GM23338 (cell line): ENCODE results near the gene CHRNB2. TPM values are rescaled to one million over a fixed set of nuclear protein-coding genes. Genes with fewer than 3 reads are reported as not detected.
A peak's percentile ranks its signal among the peaks of the same experiment; 100 is the strongest.

Experiments used
- ATAC-seq: fragments of 200-7000 bp; cut with Tn5 transposase; 3 replicates; pipeline ENCODE4 v1.9.1; 2020
- DNase-seq: peaks from one replicate; pipeline ENCODE4 v3.0.0-alpha.2; 2015; ENCODE audit warnings: low spot score
- H2AFZ ChIP-seq: fragments of 200-600 bp; sonication (generic); 2 replicates; pipeline ENCODE4 v1.8.0; 2016; ENCODE audit warnings: antibody characterized with exemption, mild to moderate bottlenecking, moderate library complexity
- H3F3A ChIP-seq: fragments of 200-600 bp; sonication (generic); replicated peaks from 2 replicates; pipeline ENCODE4 v1.8.0; 2017; ENCODE audit warnings: antibody characterized with exemption, mixed run types, low read depth
- H3K27ac ChIP-seq: fragments of 200-600 bp; sonication (generic); 2 replicates; pipeline ENCODE4 v1.6.1; 2016; ENCODE audit warnings: low read depth
- H3K27me3 ChIP-seq: fragments of 200-600 bp; sonication (generic); 2 replicates; pipeline ENCODE4 v1.8.0; 2016; ENCODE audit warnings: mild to moderate bottlenecking, mixed run types, moderate library complexity; ENCODE audit not compliant: insufficient read depth
- H3K36me3 ChIP-seq: fragments of 200-600 bp; sonication (generic); 2 replicates; pipeline ENCODE4 v1.8.0; 2016; ENCODE audit warnings: mild to moderate bottlenecking; ENCODE audit not compliant: insufficient read depth
- H3K4me1 ChIP-seq: fragments of 200-600 bp; sonication (generic); 2 replicates; pipeline ENCODE4 v1.8.0; 2016; ENCODE audit warnings: mild to moderate bottlenecking, moderate library complexity; ENCODE audit not compliant: insufficient read depth
- H3K4me2 ChIP-seq: fragments of 200-600 bp; sonication (generic); 2 replicates; pipeline ENCODE4 v1.7.1; 2017; ENCODE audit warnings: mixed run types
- H3K4me3 ChIP-seq: fragments of 200-600 bp; sonication (generic); 2 replicates; pipeline ENCODE4 v1.6.1; 2016; ENCODE audit warnings: mixed run types
- H3K79me2 ChIP-seq: fragments of 200-600 bp; sonication (generic); replicated peaks from 2 replicates; pipeline ENCODE4 v1.8.0; 2017; ENCODE audit warnings: mild to moderate bottlenecking; ENCODE audit not compliant: insufficient read depth
- H3K9me2 ChIP-seq: fragments of 200-600 bp; sonication (generic); 2 replicates; pipeline ENCODE4 v1.8.0; 2017; ENCODE audit not compliant: insufficient read depth
- H4K20me1 ChIP-seq: fragments of 200-600 bp; sonication (generic); replicated peaks from 2 replicates; pipeline ENCODE4 v1.8.0; 2017; ENCODE audit warnings: mild to moderate bottlenecking; ENCODE audit not compliant: insufficient read depth
- H3K27ac Mint-ChIP-seq: 2 replicates; pipeline ENCODE4 v1.8.0; 2020; ENCODE audit warnings: inconsistent platforms, mild to moderate bottlenecking, moderate library complexity, mixed read lengths
- H3K27me3 Mint-ChIP-seq: 3 replicates; pipeline ENCODE4 v1.8.0; 2022; ENCODE audit warnings: low read depth, mild to moderate bottlenecking, moderate library complexity, mixed read lengths, inconsistent platforms; ENCODE audit not compliant: insufficient read depth, poor library complexity
- H3K36me3 Mint-ChIP-seq: 3 replicates; pipeline ENCODE4 v1.8.0; 2021; ENCODE audit warnings: low read depth, mild to moderate bottlenecking, inconsistent platforms, moderate library complexity, mixed read lengths
- H3K4me1 Mint-ChIP-seq: 3 replicates; pipeline ENCODE4 v1.8.0; 2020; ENCODE audit warnings: mild to moderate bottlenecking, inconsistent platforms, mixed read lengths
- H3K4me3 Mint-ChIP-seq: 3 replicates; pipeline ENCODE4 v1.8.0; 2021; ENCODE audit warnings: moderate library complexity, mild to moderate bottlenecking, inconsistent platforms, mixed read lengths
- H3K9me3 Mint-ChIP-seq: 3 replicates; pipeline ENCODE4 v1.8.0; 2020; ENCODE audit warnings: moderate library complexity, mild to moderate bottlenecking, inconsistent platforms, mixed read lengths
- CREB1 ChIP-seq: fragments of 250-450 bp; sonication (Bioruptor Pico); IDR thresholded peaks from 2 replicates; pipeline ENCODE4 v1.5.0; 2020; ENCODE audit warnings: low read depth, mild to moderate bottlenecking, moderate library complexity
- CTCF ChIP-seq, 2 experiments: fragments of 200-600 bp in 1 of 2; sonication (generic) in 1 of 2; conservative IDR thresholded peaks; 2 replicates each; pipeline versions ENCODE4 v1.5.1 to v1.6.1; 2016 to 2017; ENCODE audit warnings: antibody characterized with exemption in 2 of 2, low read depth in 2 of 2, mild to moderate bottlenecking in 2 of 2, moderate library complexity in 1 of 2
- ETS1 ChIP-seq: IDR thresholded peaks from 2 replicates; pipeline ENCODE4 v1.6.1; 2016; ENCODE audit warnings: antibody characterized with exemption
- EZH2 ChIP-seq: fragments of 200-600 bp; sonication (generic); IDR thresholded peaks from one replicate; pipeline ENCODE4 v1.8.0; 2017; ENCODE audit warnings: antibody characterized with exemption, mild to moderate bottlenecking, low read depth; ENCODE audit not compliant: unreplicated experiment
- EZH2phosphoT487 ChIP-seq: fragments of 200-600 bp; sonication (generic); IDR thresholded peaks from one replicate; pipeline ENCODE4 v1.8.1; 2018; ENCODE audit warnings: antibody characterized with exemption; ENCODE audit not compliant: unreplicated experiment
- JUNB ChIP-seq: IDR thresholded peaks from one replicate; pipeline ENCODE4 v1.6.1; 2016; ENCODE audit warnings: antibody characterized with exemption; ENCODE audit not compliant: unreplicated experiment
- NANOG ChIP-seq: IDR thresholded peaks from 2 replicates; pipeline ENCODE4 v1.6.1; 2016; ENCODE audit warnings: antibody characterized with exemption, borderline replicate concordance
- POLR2AphosphoS5 ChIP-seq: IDR thresholded peaks from 2 replicates; pipeline ENCODE4 v1.6.1; 2016; ENCODE audit warnings: antibody characterized with exemption, low read depth
- REST ChIP-seq: IDR thresholded peaks from one replicate; pipeline ENCODE4 v1.6.1; 2018; ENCODE audit warnings: antibody characterized with exemption; ENCODE audit not compliant: unreplicated experiment
- STAT1 ChIP-seq: IDR thresholded peaks from one replicate; pipeline ENCODE4 v1.6.1; 2016; ENCODE audit warnings: antibody characterized with exemption; ENCODE audit not compliant: unreplicated experiment
- ZNF114 ChIP-seq: fragments of 250-450 bp; sonication (Bioruptor Pico); IDR thresholded peaks from 2 replicates; pipeline ENCODE4 v1.5.0; 2020; ENCODE audit warnings: mild to moderate bottlenecking, moderate library complexity
- ZNF331 ChIP-seq: fragments of 250-450 bp; sonication (Bioruptor Pico); IDR thresholded peaks from 2 replicates; pipeline ENCODE4 v1.5.0; 2020; ENCODE audit warnings: low read depth, mild to moderate bottlenecking, moderate library complexity
- ZNF462 ChIP-seq: fragments of 250-450 bp; sonication (Bioruptor Pico); IDR thresholded peaks from 2 replicates; pipeline ENCODE4 v1.5.0; 2020; ENCODE audit warnings: mild to moderate bottlenecking, moderate library complexity
- polyA plus RNA-seq: library from polyadenylated mRNA; unstranded; fragments of >200 nt; fragmentation: Nextera tagmentation; extraction: Ambion mirVana; gene quantifications from 2 replicates; pipeline ENCODE4 v1.2.1, GENCODE V29; 2016
- total RNA-seq: library from RNA; depleted of rRNA; stranded (reverse); fragments of >200 nt; shearing (Covaris generic); gene quantifications from 2 replicates; pipeline ENCODE4 v1.2.3, GENCODE V29; 2014

Gene CHRNB2
- total and polyA plus RNA-seq, 2 experiments from 2014 or later, result 0.73 to 3.6 TPM

- Histone ChIP-seq H2AFZ (no peak overlapping the region), H3K9me2 (peaks cover 5% of the 10 kb centered on the region; the same call in 1 of the 2 replicates), H3K4me3 (peak overlapping the region; percentile 96), H3K27ac (peak overlapping the region; percentile 81), H3K36me3 (no peaks in the 10 kb centered on the region), H3K79me2 (peaks cover 60% of the 10 kb centered on the region), H3F3A (no peaks in the 10 kb centered on the region), H4K20me1 (peaks cover 25% of the 10 kb centered on the region), H3K27me3 (no peaks in the 10 kb centered on the region), H3K4me1 (peaks cover 8% of the 10 kb centered on the region), H3K4me2 (peak overlapping the region; percentile 70)
- Mint-ChIP-seq H3K27ac (peak overlapping the region; percentile 82), H3K27me3 (peaks cover 10% of the 10 kb centered on the region), H3K4me3 (peak overlapping the region; percentile 88), H3K9me3 (peaks cover 19% of the 10 kb centered on the region), H3K36me3 (peaks cover 11% of the 10 kb centered on the region; the same call in 2 of the 3 replicates), H3K4me1 (peaks cover 19% of the 10 kb centered on the region)
- DNase-seq (no peak), ATAC-seq (peak; percentile 49)
- TF ChIP-seq EZH2phosphoT487 (no peak), ZNF331 (CRISPR knock-in tag) (no peak), ZNF114 (CRISPR knock-in tag) (no peak), EZH2 (no peak), STAT1 (no peak), REST (no peak), POLR2AphosphoS5 (no peak), ZNF462 (CRISPR knock-in tag) (no peak), NANOG (no peak), CTCF (conservative IDR thresholded peaks at IDR 0.05; ENCODE audit: low read depth in 2 of 2) (no peak), ETS1 (no peak), JUNB (no peak), CREB1 (CRISPR knock-in tag) (no peak)
These were observed 59.1 kb downstream of the CHRNB2 start for GRCh38 chr1:154626456-154627256.
